CD4-positive, alpha-beta T cell treated with Interleukin-12 subunit alpha and Interleukin-12 subunit beta, for 1 hour (primary cell): ENCODE measurements around the gene PPP2R3B.
"Not testable (repeated sequence)": the region's sequence is repeated elsewhere in the genome, so short reads cannot be mapped to it uniquely, and the experiment has no call there.

ENCODE experiments used
- DNase-seq: peaks from one replicate; pipeline ENCODE4 v3.0.0-alpha.2; 2020

Gene PPP2R3B

GRCh38 chrX:318068-318738 is 68.5 kb downstream of the PPP2R3B start:
- peak; percentile 99 for DNase-seq

- no peak for DNase-seq
Observed at GRCh38 chrX:317424-318067, 69.2 kb downstream of the PPP2R3B start.

DNA sequence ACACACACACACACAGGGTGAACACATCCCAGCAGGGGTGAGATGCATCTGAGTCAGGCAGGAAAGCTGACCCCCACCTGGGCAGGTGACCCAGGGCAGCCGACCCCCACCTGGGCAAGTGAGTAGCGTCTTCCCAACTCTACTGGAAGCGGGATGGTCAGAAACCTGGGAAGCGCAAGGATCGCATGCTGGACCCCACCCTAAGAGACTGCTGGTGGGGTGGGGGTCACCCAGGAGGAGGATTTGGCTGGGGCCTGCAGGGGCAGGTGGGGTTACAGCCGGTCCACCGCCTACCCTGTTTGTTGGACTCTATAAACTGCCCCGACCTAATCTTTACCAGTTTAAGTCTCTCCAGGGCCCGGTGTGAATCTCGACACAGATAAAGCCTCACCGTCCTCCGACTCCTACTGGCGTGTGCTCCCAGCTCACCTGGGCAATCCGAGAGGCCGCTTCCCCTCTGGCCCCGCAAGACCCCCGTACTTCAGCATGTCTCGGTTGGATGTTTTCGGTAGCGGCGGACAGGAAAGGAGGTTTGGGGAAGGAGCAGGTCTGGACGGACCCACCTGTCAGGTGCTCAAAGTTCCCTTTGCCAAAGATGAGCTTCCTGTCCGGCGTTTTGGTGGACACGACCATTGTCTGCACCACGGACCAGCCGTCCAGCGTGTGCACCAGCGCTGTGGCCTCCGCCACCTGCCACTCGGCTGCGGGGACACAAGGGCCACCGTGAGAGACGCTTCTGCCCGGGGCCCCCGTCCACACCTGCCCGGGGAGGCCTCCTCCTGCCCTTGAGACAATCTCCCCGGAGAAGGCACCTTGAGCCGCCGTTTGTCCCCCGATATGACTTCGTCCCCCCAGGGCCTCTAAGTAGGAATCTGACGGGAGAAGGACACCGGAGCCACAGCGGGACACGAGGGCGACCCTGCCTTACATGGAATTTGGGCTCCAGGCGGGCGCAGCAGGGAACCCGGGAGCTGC is 70.1 kb downstream of the PPP2R3B start:
- DNase-seq, result no peak

- DNase-seq, result no peak
Observed at GRCh38 chrX:314781-315595, 71.7 kb downstream of the PPP2R3B start.

DNA sequence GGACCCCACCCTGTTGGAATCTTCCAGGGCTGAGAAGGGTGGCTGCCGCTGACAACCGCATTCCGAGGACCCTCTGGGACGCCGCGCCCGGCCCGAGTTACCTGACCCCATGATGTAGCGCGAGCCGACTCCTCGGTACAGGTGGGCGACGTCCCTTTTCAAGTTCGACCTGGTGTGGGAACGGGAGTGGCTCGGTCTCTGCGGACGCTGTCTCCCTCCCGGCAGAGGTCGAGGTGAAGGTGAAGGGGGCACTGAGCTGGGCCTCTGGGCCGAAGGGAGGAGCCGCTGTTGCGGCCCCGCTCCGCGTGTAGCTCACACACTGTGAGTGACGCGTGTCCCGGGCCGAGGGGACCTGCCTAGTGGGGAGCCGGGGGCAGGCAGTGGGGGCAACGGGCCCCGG is 72.7 kb downstream of the PPP2R3B start:
- DNase-seq, result no peak

- no peak for DNase-seq
Observed at GRCh38 chrX:313546-313945, 73.2 kb downstream of the PPP2R3B start.

- no peak for DNase-seq
Observed at GRCh38 chrX:312621-313331, 73.9 kb downstream of the PPP2R3B start.

GRCh38 chrX:311156-312129 is 75.3 kb downstream of the PPP2R3B start:
- no peak for DNase-seq

GRCh38 chrX:310621-311155 is 76.0 kb downstream of the PPP2R3B start:
- DNase-seq, result no peak

- no peak for DNase-seq
Observed at GRCh38 chrX:308821-309520, 77.7 kb downstream of the PPP2R3B start.

DNA sequence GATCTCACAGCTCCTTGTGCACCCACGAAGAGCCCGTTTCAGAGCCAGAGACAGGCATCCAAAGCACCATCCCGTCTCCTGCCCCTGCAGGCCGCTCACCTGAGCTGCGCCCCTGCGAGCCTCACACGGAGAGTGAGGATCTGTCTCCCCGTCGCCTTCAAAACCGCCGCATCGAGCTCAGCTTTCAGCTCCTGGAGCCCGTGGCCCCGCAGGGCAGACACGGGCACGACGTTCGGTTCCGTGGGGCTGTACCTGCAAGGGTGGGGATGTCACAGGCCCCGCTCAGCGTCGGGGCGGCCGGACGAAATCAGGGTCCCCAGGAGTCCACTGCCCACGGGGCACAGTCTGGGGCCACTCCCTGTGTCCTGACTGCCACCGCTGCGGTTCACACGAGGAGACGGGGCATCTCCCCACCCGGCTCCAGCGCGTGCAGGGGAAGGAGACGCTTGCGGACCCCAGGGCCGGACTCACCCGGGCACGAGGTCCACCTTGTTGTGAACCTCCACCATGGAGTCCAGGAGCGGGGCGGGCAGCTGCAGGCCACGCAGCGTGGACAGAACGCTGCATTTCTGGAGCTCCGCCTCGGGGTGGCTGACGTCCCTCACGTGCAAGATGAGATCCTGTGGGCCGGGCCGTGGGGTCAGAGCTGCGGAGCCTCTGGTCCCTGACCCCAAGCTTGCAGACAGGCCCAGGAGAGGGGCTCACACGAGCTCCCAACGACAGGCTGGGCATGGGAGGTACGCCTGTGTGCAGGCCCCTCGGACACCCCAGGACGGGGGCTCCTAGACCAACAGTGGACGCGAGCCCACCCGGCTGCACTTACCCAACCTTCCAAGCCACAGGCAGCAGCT is 79.2 kb downstream of the PPP2R3B start:
- no peak for DNase-seq

DNA sequence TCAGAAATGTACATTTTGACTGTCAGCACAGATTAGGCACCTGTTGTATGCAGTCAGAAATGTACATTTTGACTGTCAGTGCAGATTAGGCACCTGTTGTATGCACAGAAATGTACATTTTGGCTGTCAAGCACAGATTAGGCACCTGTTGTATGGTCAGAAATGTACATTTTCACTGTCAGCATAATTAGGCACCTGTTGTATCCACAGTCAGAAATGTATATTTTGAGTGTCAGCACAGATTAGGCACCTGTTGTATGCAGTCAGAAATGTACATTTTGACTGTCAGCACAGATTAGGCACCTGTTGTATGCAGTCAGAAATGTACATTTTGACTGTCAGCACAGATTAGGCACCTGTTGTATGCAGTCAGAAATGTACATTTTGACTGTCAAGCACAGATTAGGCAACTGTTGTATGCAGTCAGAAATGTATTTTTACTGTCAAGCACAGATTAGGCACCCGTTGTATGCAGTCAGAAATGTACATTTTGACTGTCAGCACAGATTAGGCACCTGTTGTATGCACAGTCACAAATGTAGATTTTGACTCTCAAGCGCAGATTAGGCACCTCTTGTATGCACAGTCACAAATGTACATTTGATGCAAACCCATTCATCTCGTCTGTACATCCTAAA is 80.0 kb downstream of the PPP2R3B start:
- DNase-seq, result not testable (repeated sequence)

GRCh38 chrX:305781-306613 is 80.7 kb downstream of the PPP2R3B start:
- DNase-seq, result not testable (repeated sequence)

DNA sequence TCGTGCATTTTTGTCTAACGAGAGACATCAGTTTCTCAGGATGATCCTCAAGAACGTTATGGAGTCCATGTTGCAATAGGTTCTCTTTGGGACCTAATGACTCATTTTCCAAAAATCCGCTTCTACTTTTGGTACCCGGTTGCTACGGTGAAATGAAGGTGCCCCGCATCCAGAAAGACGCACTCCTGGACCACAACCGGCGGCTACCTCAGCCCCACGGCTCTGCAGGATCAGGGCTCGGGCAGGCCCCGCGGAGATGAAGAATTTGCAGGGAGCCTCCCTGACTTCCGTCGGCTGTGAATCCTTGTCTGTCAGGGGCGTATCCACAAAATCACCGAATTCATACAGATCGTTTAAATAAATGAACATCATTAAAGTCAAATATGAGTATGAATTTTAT is 83.7 kb downstream of the PPP2R3B start:
- no peak for DNase-seq

- no peak for DNase-seq
Observed at GRCh38 chrX:300334-300733, 86.4 kb downstream of the PPP2R3B start.

DNA sequence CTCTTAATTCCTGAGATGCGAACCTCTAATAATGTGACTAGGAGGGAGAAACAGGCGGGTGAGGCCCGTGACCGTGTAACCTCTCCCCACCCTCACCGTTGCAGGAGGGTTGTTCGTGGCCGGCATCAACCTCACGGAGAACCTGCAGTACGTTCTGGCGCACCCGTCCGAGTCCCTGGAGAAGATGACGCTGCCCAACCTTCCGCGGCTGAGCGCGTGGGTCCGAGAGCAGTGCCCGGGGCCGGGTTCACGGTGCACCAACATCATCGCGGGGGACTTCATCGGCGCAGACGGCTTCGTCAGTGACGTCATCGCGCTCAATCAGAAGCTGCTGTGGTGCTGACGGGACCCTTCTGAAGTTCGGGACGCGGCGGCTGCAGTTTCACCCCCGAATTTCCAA is 87.7 kb downstream of the PPP2R3B start:
- DNase-seq, result no peak

GRCh38 chrX:295136-295535 is 91.6 kb downstream of the PPP2R3B start:
- DNase-seq, result no peak
